Skeletal muscle tissue (tissue), 4 donors: ENCODE data around the gene CIBAR2. TPM values are rescaled to one million over a fixed set of nuclear protein-coding genes. Genes with fewer than 3 reads are reported as not detected.

Experiments
- H3K27ac ChIP-seq: one replicate; pipeline ENCODE4 v1.7.0; 2013; ENCODE audit warnings: mild to moderate bottlenecking, low read depth, low read length, inconsistent platforms
- H3K27me3 ChIP-seq, 3 donors: one replicate each; pipeline ENCODE4 v1.7.0; 2013; ENCODE audit warnings: low read length in 3 of 3; ENCODE audit not compliant: control insufficient read depth in 3 of 3, insufficient read depth in 3 of 3
- H3K36me3 ChIP-seq, 3 donors: one replicate each; pipeline ENCODE4 v1.7.0; 2013; ENCODE audit warnings: low read length in 3 of 3; ENCODE audit not compliant: control insufficient read depth in 3 of 3, insufficient read depth in 3 of 3
- H3K4me1 ChIP-seq, 3 donors: one replicate each; pipeline ENCODE4 v1.7.0; 2013; ENCODE audit warnings: low read length in 3 of 3, mild to moderate bottlenecking in 3 of 3; ENCODE audit not compliant: control insufficient read depth in 3 of 3, insufficient read depth in 3 of 3
- H3K4me3 ChIP-seq, 3 donors: one replicate each; pipeline ENCODE4 v1.7.0; 2013; ENCODE audit warnings: low read length in 3 of 3
- H3K9ac ChIP-seq, 3 donors: one replicate each; pipeline ENCODE4 v1.7.0; 2013; ENCODE audit warnings: low read length in 3 of 3, mild to moderate bottlenecking in 3 of 3, moderate library complexity in 2 of 3, low read depth in 1 of 3
- H3K9me3 ChIP-seq, 3 donors: one replicate each; pipeline ENCODE4 v1.7.0; 2013; ENCODE audit warnings: low read length in 3 of 3; ENCODE audit not compliant: control insufficient read depth in 3 of 3
- total RNA-seq: library from RNA; depleted of rRNA; stranded (reverse); fragments of >200 nt; gene quantifications from one replicate; pipeline ENCODE4 v1.2.3, GENCODE V29; 2014
- donor health status: Osteomylitis.

Gene CIBAR2
- total RNA-seq, 1 donor from 2014 or later, result not detected

GRCh38 chr16:85152414-85153030 is 40.2 kb upstream of the CIBAR2 start:
- Histone ChIP-seq H3K4me3 (peak overlapping the region in 2 of 3 donors; percentile 29 to 41), H3K27ac (peak overlapping the region; percentile 97), H3K4me1 (peaks cover 57 to 61% (median 59%) of the 10 kb centered on the region in 3 donors), H3K9me3 (no peaks in the 10 kb centered on the region), H3K27me3 (no peaks in the 10 kb centered on the region), H3K9ac (peak overlapping the region; percentile 65 to 71 (median 70)), H3K36me3 (no peaks in the 10 kb centered on the region)

GRCh38 chr16:85151603-85152413 is 39.5 kb upstream of the CIBAR2 start:
- H3K9ac ChIP-seq, result peak overlapping the region; percentile 65 to 70 (median 66)

GRCh38 chr16:85151079-85151602 is 38.9 kb upstream of the CIBAR2 start:
- H3K9me3 ChIP-seq, result no peaks in the 10 kb centered on the region
- H3K9ac ChIP-seq, result peak overlapping the region; percentile 52 to 65 (median 57)
- H3K36me3 ChIP-seq, result no peaks in the 10 kb centered on the region
- peak overlapping the region; percentile 97 for H3K27ac ChIP-seq
- no peaks in the 10 kb centered on the region for H3K27me3 ChIP-seq
- peaks cover 71 to 74% (median 72%) of the 10 kb centered on the region in 3 donors for H3K4me1 ChIP-seq
- H3K4me3 ChIP-seq, result no peak overlapping the region

More at GRCh38 chr16:85151603-85152413, 39.5 kb upstream of the CIBAR2 start:
- Histone ChIP-seq H3K4me3 (peak overlapping the region in 1 of 3 donors; percentile 41), H3K4me1 (peaks cover 64 to 68% (median 66%) of the 10 kb centered on the region in 3 donors), H3K9me3 (no peaks in the 10 kb centered on the region), H3K27ac (peak overlapping the region; percentile 97), H3K36me3 (no peaks in the 10 kb centered on the region), H3K27me3 (no peaks in the 10 kb centered on the region)

- Histone ChIP-seq H3K27me3 (no peaks in the 10 kb centered on the region), H3K9me3 (no peaks in the 10 kb centered on the region), H3K27ac (peak overlapping the region; percentile 97), H3K4me1 (peaks cover 74 to 78% (median 77%) of the 10 kb centered on the region in 3 donors), H3K36me3 (no peaks in the 10 kb centered on the region), H3K9ac (peak overlapping the region; percentile 65 to 70 (median 65)), H3K4me3 (peak overlapping the region in 2 of 3 donors; percentile 13 to 41)
These were observed 38.2 kb upstream of the CIBAR2 start for GRCh38 chr16:85150331-85150940.

GRCh38 chr16:85149776-85150175 is 37.5 kb upstream of the CIBAR2 start:
- H3K4me1 ChIP-seq, result peaks cover 77 to 83% (median 81%) of the 10 kb centered on the region in 3 donors
- no peaks in the 10 kb centered on the region for H3K27me3 ChIP-seq
- no peaks in the 10 kb centered on the region for H3K36me3 ChIP-seq
- no peaks in the 10 kb centered on the region for H3K9me3 ChIP-seq
- H3K27ac ChIP-seq, result peak overlapping the region; percentile 77
- peak overlapping the region; percentile 65 to 70 (median 65) for H3K9ac ChIP-seq
- peak overlapping the region in 2 of 3 donors; percentile 13 to 41 for H3K4me3 ChIP-seq

- Histone ChIP-seq H3K27me3 (no peaks in the 10 kb centered on the region), H3K27ac (peak overlapping the region; percentile 77), H3K9ac (peak overlapping the region in 1 of 3 donors; percentile 40), H3K36me3 (no peaks in the 10 kb centered on the region), H3K4me3 (no peak overlapping the region), H3K4me1 (peaks cover 74 to 80% (median 77%) of the 10 kb centered on the region in 3 donors), H3K9me3 (no peaks in the 10 kb centered on the region)
These were observed 36.7 kb upstream of the CIBAR2 start for GRCh38 chr16:85148931-85149330.

GRCh38 chr16:85146922-85147651 is 34.8 kb upstream of the CIBAR2 start:
- Histone ChIP-seq H3K4me1 (peaks cover 71 to 81% (median 76%) of the 10 kb centered on the region in 3 donors), H3K9ac (peak overlapping the region in 2 of 3 donors; percentile 24 to 50), H3K27ac (peak overlapping the region; percentile 52), H3K9me3 (no peaks in the 10 kb centered on the region), H3K4me3 (no peak overlapping the region), H3K36me3 (no peaks in the 10 kb centered on the region), H3K27me3 (no peaks in the 10 kb centered on the region)

- Histone ChIP-seq H3K4me1 (peaks cover 70 to 81% (median 73%) of the 10 kb centered on the region in 3 donors), H3K27ac (peak overlapping the region; percentile 52), H3K4me3 (no peak overlapping the region), H3K9ac (peak overlapping the region in 1 of 3 donors; percentile 21), H3K27me3 (no peaks in the 10 kb centered on the region), H3K36me3 (no peaks in the 10 kb centered on the region), H3K9me3 (no peaks in the 10 kb centered on the region)
These were observed 34.2 kb upstream of the CIBAR2 start for GRCh38 chr16:85146532-85146797.

- Histone ChIP-seq H3K9ac (peak overlapping the region in 1 of 3 donors; percentile 16), H3K27me3 (no peaks in the 10 kb centered on the region), H3K36me3 (no peaks in the 10 kb centered on the region), H3K4me3 (no peak overlapping the region), H3K4me1 (peaks cover 65 to 78% (median 67%) of the 10 kb centered on the region in 3 donors), H3K27ac (no peak overlapping the region), H3K9me3 (no peaks in the 10 kb centered on the region)
These were observed 33.7 kb upstream of the CIBAR2 start for GRCh38 chr16:85145734-85146531.
